Parathyroid adenoma (tissue), 2 donors: ENCODE data around the gene ALOX5AP.

ENCODE experiments used
- H2AFZ ChIP-seq: fragments of 300-600 bp; sonication (generic); one replicate; pipeline ENCODE4 v1.7.0; 2017; ENCODE audit warnings: antibody characterized with exemption, mild to moderate bottlenecking
- H3K27ac ChIP-seq: fragments of 300-600 bp; sonication (generic); one replicate; pipeline ENCODE4 v1.7.0; 2017
- H3K27me3 ChIP-seq: fragments of 300-600 bp; sonication (generic); one replicate; pipeline ENCODE4 v1.7.0; 2017; ENCODE audit warnings: low read length; ENCODE audit not compliant: control insufficient read depth, insufficient read depth
- H3K36me3 ChIP-seq: fragments of 300-600 bp; sonication (generic); one replicate; pipeline ENCODE4 v1.7.0; 2017; ENCODE audit warnings: low read length; ENCODE audit not compliant: control insufficient read depth, insufficient read depth
- H3K4me1 ChIP-seq: fragments of 300-600 bp; sonication (generic); one replicate; pipeline ENCODE4 v1.7.0; 2017; ENCODE audit warnings: control low read depth
- H3K4me2 ChIP-seq: fragments of 300-600 bp; sonication (generic); one replicate; pipeline ENCODE4 v1.7.0; 2017; ENCODE audit warnings: low read length
- H3K4me3 ChIP-seq: fragments of 300-600 bp; sonication (generic); one replicate; pipeline ENCODE4 v1.7.0; 2017; ENCODE audit warnings: low read depth, low read length
- H3K79me2 ChIP-seq: fragments of 300-600 bp; sonication (generic); one replicate; pipeline ENCODE4 v1.7.0; 2017; ENCODE audit warnings: control low read depth
- H3K9ac ChIP-seq: fragments of 300-600 bp; sonication (generic); one replicate; pipeline ENCODE4 v1.7.0; 2017; ENCODE audit warnings: mild to moderate bottlenecking
- H3K9me3 ChIP-seq: fragments of 300-600 bp; sonication (generic); one replicate; pipeline ENCODE4 v1.7.0; 2017; ENCODE audit warnings: low read length; ENCODE audit not compliant: control insufficient read depth
- TF ChIP-seq, protein P1 (sequence below): fragments of 300-600 bp; sonication (generic); IDR thresholded peaks from one replicate; pipeline ENCODE4 v1.7.0; 2017; ENCODE audit warnings: antibody characterized with exemption, mild to moderate bottlenecking
- donor health status: primary hyperparathyroidism.

Gene ALOX5AP

DNA sequence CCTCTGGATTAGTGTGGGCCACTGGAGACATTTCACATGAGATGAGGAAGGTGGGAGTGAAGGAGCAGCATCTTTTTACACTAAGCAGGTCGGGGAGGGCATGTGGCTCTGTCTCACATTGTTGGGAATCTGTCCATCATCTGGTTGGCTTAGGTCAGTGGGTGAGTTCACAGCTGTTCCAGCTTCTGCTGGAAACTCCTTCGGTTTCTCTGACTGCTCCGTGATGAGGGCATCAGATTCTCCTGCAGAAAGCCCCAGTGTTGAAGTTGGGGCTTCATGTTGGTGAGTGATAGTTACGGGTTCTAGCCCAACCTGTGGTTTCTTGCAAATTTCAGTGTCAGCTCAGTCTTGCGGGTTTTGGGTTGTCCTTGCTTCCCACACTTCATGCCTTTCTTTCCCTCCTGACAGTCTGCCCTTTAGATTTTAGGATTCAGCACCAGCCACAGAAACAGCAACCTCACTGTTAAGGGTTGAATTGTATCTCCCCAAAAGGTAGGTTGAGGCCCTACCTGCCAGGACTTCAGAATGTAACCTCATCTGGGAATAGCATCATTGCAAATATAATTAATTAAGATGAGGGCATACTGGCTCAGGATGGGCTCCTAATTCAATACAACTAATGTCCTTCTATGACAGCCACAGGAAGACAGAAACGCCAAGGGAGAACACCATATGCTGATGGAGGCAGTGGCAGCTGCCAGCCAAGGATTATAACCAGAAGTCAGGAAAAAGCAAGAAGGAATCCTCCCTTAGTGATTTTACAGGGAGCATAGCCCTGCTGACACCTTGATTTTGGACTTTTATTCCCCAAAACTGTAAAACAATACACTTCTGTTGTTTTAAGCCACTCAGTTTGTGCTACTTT lies 7.6 kb upstream of the ALOX5AP start:
- H3K9me3 ChIP-seq: no peaks in the 10 kb centered on the region
- H3K27me3 ChIP-seq: no peaks in the 10 kb centered on the region
- H3K79me2 ChIP-seq: no peaks in the 10 kb centered on the region
- H3K4me3 ChIP-seq: no peak overlapping the region
- H3K4me1 ChIP-seq: no peaks in the 10 kb centered on the region
- H2AFZ ChIP-seq: no peak overlapping the region
- H3K4me2 ChIP-seq: no peak overlapping the region
- no peaks in the 10 kb centered on the region for H3K36me3 ChIP-seq
- TF ChIP-seq, protein P1, sequence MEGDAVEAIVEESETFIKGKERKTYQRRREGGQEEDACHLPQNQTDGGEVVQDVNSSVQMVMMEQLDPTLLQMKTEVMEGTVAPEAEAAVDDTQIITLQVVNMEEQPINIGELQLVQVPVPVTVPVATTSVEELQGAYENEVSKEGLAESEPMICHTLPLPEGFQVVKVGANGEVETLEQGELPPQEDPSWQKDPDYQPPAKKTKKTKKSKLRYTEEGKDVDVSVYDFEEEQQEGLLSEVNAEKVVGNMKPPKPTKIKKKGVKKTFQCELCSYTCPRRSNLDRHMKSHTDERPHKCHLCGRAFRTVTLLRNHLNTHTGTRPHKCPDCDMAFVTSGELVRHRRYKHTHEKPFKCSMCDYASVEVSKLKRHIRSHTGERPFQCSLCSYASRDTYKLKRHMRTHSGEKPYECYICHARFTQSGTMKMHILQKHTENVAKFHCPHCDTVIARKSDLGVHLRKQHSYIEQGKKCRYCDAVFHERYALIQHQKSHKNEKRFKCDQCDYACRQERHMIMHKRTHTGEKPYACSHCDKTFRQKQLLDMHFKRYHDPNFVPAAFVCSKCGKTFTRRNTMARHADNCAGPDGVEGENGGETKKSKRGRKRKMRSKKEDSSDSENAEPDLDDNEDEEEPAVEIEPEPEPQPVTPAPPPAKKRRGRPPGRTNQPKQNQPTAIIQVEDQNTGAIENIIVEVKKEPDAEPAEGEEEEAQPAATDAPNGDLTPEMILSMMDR: no peak
- no peak overlapping the region for H3K9ac ChIP-seq
- H3K27ac ChIP-seq: no peak overlapping the region

DNA sequence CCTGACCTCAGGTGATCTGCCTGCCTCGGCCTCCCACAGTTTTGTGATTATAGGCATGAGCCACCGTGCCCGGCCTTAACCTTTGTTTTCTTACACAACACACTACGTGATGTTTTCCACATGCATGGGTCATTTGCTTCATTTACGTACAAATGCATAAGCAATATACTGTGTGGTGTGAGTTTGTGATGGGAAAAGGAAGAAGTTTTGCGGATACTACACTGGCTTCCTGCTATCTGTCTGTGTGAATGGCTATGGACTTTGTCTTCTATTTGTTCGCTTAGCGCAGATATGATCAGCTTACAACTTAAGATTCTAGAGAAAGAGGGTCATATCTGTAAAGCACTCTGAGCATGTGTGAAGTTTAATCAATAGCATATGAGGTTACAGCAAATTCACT lies 5.5 kb upstream of the ALOX5AP start:
- H3K9ac ChIP-seq: no peak overlapping the region
- H3K27me3 ChIP-seq: no peaks in the 10 kb centered on the region
- no peaks in the 10 kb centered on the region for H3K36me3 ChIP-seq
- H3K9me3 ChIP-seq: no peaks in the 10 kb centered on the region
- no peaks in the 10 kb centered on the region for H3K4me1 ChIP-seq
- H3K4me3 ChIP-seq: no peak overlapping the region
- no peak overlapping the region for H3K27ac ChIP-seq
- TF ChIP-seq, protein P1: no peak
- H2AFZ ChIP-seq: no peak overlapping the region
- H3K4me2 ChIP-seq: no peak overlapping the region
- no peaks in the 10 kb centered on the region for H3K79me2 ChIP-seq

DNA sequence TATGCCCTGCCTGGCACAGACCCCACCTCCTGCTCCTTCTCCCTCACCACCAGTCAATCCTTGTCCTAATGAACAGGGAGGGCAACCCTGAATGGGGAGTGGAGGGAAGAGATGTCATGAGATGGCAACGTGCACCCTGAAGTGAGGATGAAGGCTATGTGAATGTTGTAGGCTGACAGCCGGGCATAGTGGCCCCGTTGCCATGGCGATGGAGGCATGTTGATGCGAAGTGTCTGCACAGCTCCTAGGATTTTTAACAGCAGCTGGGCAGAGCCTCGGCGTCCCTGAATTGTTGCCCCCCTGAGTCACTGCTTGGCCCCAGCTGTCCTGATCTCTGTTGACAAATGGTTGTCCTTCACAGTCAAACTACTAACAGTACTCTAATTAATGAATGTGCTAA lies 4.8 kb upstream of the ALOX5AP start:
- no peaks in the 10 kb centered on the region for H3K9me3 ChIP-seq
- H3K4me1 ChIP-seq: no peaks in the 10 kb centered on the region
- no peak overlapping the region for H2AFZ ChIP-seq
- no peak overlapping the region for H3K4me3 ChIP-seq
- H3K79me2 ChIP-seq: no peaks in the 10 kb centered on the region
- TF ChIP-seq, protein P1: no peak
- H3K36me3 ChIP-seq: no peaks in the 10 kb centered on the region
- H3K4me2 ChIP-seq: no peak overlapping the region
- no peak overlapping the region for H3K9ac ChIP-seq
- no peaks in the 10 kb centered on the region for H3K27me3 ChIP-seq
- no peak overlapping the region for H3K27ac ChIP-seq

DNA sequence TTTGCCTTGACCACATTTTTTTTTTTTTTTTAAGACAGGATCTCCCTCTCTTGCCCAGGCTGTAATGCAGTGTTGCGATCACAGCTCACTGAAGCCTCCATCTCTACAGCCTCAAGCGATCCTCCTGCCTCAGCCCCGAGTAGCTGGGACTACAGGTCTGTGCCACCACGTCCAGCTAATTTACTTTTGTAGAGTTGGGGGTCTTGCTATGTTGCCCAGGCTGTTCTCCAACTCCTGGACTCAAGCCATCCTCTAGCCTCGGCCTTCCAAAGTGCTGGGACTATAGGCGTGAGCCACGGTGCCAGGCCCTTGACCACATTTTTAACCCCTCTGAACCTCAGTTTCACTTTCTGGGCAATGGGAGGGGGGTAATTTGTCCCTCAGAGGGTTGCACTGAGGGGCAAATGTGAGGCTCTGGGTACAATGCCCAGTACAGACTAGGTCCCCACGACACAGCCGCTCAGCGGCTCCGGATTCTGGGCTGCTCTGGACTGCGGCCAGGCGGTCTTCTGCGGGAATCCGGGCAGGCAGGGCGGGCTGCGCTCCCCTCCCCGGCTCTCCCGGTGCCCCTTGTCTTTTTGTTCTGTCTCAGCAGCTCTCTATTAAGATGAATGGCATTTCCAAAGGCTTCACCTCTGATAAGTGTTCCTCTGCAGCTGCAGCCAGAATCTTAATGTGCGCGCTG lies 3.8 kb upstream of the ALOX5AP start:
- Histone ChIP-seq H3K27ac (no peak overlapping the region), H3K79me2 (no peaks in the 10 kb centered on the region), H3K4me1 (no peaks in the 10 kb centered on the region), H3K9ac (no peak overlapping the region), H3K27me3 (no peaks in the 10 kb centered on the region), H2AFZ (no peak overlapping the region), H3K36me3 (no peaks in the 10 kb centered on the region), H3K9me3 (no peaks in the 10 kb centered on the region), H3K4me3 (no peak overlapping the region), H3K4me2 (no peak overlapping the region)
- TF ChIP-seq, protein P1: no peak
